Activated naive CD4-positive, alpha-beta T cell treated with anti-CD3 and anti-CD28 coated beads, Interleukin-2, amount 10 ng/mL, durations not matched to agents 7 days and 5 days (primary cell): Measurements from ENCODE around the gene STX8.
"Not testable (repeated sequence)": the region's sequence is repeated elsewhere in the genome, so short reads cannot be mapped to it uniquely, and the experiment has no call there.

Experiments used
- CTCF ChIA-PET: fragments of 350-600 bp; sonication (Branson Sonifier 250); formaldehyde crosslinking; loops from one replicate; lab custom pipeline; 2021; ENCODE audit warnings: antibody characterized with exemption; lab: Charles Lee
- DNase-seq: peaks from one replicate; pipeline ENCODE4 v3.0.0-alpha.2; 2020
- H3K27ac Mint-ChIP-seq: one replicate; pipeline ENCODE4 v1.8.0; 2021; ENCODE audit warnings: mild to moderate bottlenecking, moderate library complexity, mixed read lengths
- H3K27me3 Mint-ChIP-seq: one replicate; pipeline ENCODE4 v1.8.0; 2021; ENCODE audit warnings: mild to moderate bottlenecking, mixed read lengths
- H3K36me3 Mint-ChIP-seq: one replicate; pipeline ENCODE4 v1.8.0; 2021; ENCODE audit warnings: mixed read lengths
- H3K4me1 Mint-ChIP-seq: one replicate; pipeline ENCODE4 v1.8.0; 2021; ENCODE audit warnings: mixed read lengths
- H3K4me3 Mint-ChIP-seq: one replicate; pipeline ENCODE4 v1.8.0; 2021; ENCODE audit warnings: mild to moderate bottlenecking, moderate library complexity, mixed read lengths
- H3K9me3 Mint-ChIP-seq: one replicate; pipeline ENCODE4 v1.8.0; 2021; ENCODE audit warnings: mixed read lengths

Gene STX8

DNA sequence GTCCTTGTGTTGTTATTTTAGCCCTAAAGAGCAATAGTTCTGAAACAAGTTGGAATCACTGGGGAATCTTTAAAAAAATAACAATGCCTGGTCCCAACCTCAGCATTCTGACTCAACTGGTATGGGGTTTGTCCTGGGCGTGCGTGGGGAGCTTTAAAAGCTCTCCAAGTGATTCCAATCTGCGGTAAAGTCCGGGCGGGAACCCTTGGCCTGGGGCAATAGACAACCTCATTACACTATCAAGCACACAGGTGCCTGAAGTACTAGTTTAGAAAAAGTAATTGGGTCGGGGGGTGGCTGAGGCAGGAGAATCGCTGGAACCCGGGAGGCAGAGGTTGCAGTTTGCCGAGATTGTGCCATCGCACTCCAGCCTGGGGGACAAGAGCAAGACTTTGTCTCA is 4.4 kb downstream of the STX8 start:
- no peak for DNase-seq
- CTCF ChIA-PET, result interaction anchor here (0.5 kb wide), 1 partner anchor 48 kb away, joined by 3 read pairs; no protein-coding TSS in a partner anchor
- Mint-ChIP-seq H3K36me3 (peaks cover 10% of the 10 kb centered on the region), H3K9me3 (no peaks in the 10 kb centered on the region), H3K27me3 (peaks cover 4% of the 10 kb centered on the region), H3K4me1 (peaks cover 20% of the 10 kb centered on the region), H3K4me3 (no peak overlapping the region), H3K27ac (no peak overlapping the region)

DNA sequence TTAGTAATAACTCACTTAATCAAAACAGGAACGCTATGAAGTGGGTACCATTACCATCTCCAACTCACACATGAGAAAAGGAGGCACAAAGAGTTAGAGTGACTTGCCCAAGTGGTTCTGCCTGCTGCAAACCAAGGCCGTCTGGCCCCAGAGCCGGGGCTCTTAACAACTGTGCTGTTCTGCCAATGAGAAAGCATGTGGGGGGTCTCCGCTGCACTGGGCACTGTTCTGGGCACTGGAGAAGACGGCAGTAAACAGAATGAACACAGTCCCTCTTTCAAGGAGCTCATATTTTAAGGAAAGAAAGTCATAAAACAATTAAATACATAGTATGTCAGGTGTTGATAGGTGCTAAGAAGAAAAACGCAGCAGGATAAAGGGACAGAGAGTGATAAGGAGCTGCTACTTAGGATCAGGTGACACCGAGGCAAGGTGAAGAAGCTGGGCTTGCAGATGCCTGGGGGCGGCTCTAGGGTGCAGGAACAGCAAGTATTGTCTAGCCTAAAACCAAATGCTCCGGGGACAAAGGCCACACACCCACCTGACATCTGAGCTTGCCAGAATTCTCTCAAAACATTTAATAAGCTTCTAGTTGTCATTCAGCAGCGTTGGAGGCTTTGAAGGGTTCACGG is 6.5 kb downstream of the STX8 start:
- CTCF ChIA-PET, result interaction anchor here (1.1 kb wide), 1 partner anchor 53 kb away, joined by 3 read pairs; no protein-coding TSS in a partner anchor
- Mint-ChIP-seq H3K4me1 (peaks cover 21% of the 10 kb centered on the region), H3K9me3 (no peaks in the 10 kb centered on the region), H3K36me3 (peaks cover 19% of the 10 kb centered on the region), H3K27ac (no peak overlapping the region), H3K4me3 (no peak overlapping the region), H3K27me3 (no peaks in the 10 kb centered on the region)
- no peak for DNase-seq

DNA sequence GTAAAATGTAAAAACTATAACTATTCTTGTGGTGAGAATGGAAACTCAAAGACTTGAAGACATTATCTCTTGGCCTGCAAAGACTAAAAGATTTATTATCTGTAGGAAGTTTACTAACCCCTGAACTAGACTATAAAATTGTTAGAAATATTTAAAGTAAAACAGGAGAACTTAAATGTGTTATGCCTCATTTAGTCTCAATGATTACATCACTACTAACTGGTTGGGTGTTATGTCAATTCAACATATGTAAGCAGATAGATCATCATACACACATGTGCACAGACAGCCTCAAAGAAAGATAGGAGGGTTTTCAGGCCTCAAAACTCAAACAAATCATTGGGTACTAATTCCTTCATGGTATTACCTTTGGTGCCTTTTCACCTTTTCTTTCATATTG is 7.6 kb downstream of the STX8 start:
- H3K4me1 Mint-ChIP-seq, result peaks cover 14% of the 10 kb centered on the region
- H3K36me3 Mint-ChIP-seq, result peaks cover 25% of the 10 kb centered on the region

DNA sequence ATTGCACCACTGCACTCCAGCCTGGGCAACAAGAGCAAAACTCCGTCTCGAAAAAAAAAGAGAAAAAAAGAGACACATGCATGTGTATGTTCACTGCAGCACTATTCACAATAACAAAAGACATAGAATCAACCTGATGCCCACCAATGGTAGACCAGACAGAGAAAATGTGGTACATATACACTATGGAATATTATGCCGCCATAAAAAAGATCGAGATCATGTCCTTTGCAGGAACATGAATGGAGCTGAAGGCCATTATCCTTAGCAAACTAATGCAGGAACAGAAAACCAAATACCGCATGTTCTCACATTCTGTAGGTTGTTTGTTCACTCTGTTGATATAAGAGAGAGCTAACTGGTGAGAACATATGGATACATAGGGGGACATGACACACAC is 8.9 kb downstream of the STX8 start:
- CTCF ChIA-PET, H3K27me3 Mint-ChIP-seq, DNase-seq, H3K4me3 Mint-ChIP-seq, H3K9me3 Mint-ChIP-seq, H3K27ac Mint-ChIP-seq: not testable (repeated sequence)
- Mint-ChIP-seq H3K4me1 (peaks cover 14% of the 10 kb centered on the region), H3K36me3 (peaks cover 25% of the 10 kb centered on the region)

More for the DNA sequence above, 7.6 kb downstream of the STX8 start:
- Mint-ChIP-seq H3K4me3 (no peak overlapping the region), H3K9me3 (no peaks in the 10 kb centered on the region), H3K27ac (no peak overlapping the region), H3K27me3 (no peaks in the 10 kb centered on the region)
- no peak for DNase-seq
- CTCF ChIA-PET, result no interaction called here

DNA sequence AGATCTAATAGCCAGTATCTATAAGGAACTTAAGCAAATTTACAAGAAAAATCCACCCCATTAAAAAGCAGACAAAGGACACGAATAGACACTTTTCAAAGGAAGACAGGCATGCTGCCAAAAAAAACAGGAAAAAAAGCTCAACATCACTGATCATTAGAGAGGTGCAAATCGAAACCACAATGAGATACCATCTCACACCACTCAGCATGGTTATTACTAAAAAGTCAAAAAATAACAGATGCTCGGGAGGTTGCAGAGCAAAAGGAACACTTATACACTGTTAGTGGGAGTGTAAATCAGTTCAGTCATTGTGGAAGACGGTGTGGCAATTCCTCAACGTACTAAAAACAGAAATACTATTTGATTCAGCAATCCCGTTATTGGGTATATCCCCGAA is 9.6 kb downstream of the STX8 start:
- H3K36me3 Mint-ChIP-seq, result peaks cover 25% of the 10 kb centered on the region
- H3K4me1 Mint-ChIP-seq, result peaks cover 14% of the 10 kb centered on the region
- peak overlapping the region; percentile 55 for H3K27ac Mint-ChIP-seq
- H3K4me3 Mint-ChIP-seq, result no peak overlapping the region
- H3K27me3 Mint-ChIP-seq, result no peaks in the 10 kb centered on the region
- H3K9me3 Mint-ChIP-seq, result no peaks in the 10 kb centered on the region
- no peak for DNase-seq
- CTCF ChIA-PET, result interaction anchor here (0.6 to 1.2 kb wide), 2 partner anchors 12 to 567 kb away, joined by 3 to 4 read pairs; no protein-coding TSS in a partner anchor

- DNase-seq, result no peak
- no peak overlapping the region for H3K4me3 Mint-ChIP-seq
- CTCF ChIA-PET, result no interaction called here
- H3K27me3 Mint-ChIP-seq, result no peaks in the 10 kb centered on the region
- H3K27ac Mint-ChIP-seq, result no peak overlapping the region
- H3K9me3 Mint-ChIP-seq, result no peaks in the 10 kb centered on the region
- H3K36me3 Mint-ChIP-seq, result peaks cover 25% of the 10 kb centered on the region
- H3K4me1 Mint-ChIP-seq, result peaks cover 14% of the 10 kb centered on the region
These were observed 11.5 kb downstream of the STX8 start for GRCh38 chr17:9564104-9564503.

- CTCF ChIA-PET, result no interaction called here
- no peak for DNase-seq
- Mint-ChIP-seq H3K4me1 (no peaks in the 10 kb centered on the region), H3K27me3 (no peaks in the 10 kb centered on the region), H3K27ac (no peak overlapping the region), H3K36me3 (no peaks in the 10 kb centered on the region), H3K9me3 (no peaks in the 10 kb centered on the region), H3K4me3 (no peak overlapping the region)
These were observed 17.8 kb downstream of the STX8 start for GRCh38 chr17:9557857-9558256.

GRCh38 chr17:9557161-9557755 is 18.4 kb downstream of the STX8 start:
- Mint-ChIP-seq H3K4me3 (no peak overlapping the region), H3K9me3 (no peaks in the 10 kb centered on the region), H3K36me3 (no peaks in the 10 kb centered on the region), H3K27ac (no peak overlapping the region), H3K27me3 (no peaks in the 10 kb centered on the region), H3K4me1 (no peaks in the 10 kb centered on the region)
- no peak for DNase-seq
- CTCF ChIA-PET, result no interaction called here

DNA sequence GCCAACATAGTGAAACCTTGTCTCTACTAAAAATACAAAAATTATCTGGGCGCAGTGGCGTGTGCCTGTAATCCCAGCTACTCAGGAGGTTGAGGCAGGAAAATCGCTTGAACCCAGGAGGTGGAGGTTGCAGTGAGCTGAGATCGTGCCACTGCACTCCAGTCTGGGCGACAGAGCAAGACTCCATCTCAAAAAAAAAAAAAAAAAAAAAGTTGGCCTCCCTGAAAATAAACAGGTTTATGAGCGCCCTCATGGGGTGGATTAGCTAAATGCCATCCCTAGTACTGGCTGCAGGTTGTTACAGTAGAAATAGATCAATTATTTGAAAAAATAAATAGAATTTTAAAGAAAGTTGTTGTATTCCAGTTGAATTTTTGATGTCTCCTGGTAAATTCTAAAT is 20.9 kb downstream of the STX8 start:
- H3K9me3 Mint-ChIP-seq, H3K4me1 Mint-ChIP-seq, H3K27ac Mint-ChIP-seq, H3K4me3 Mint-ChIP-seq, H3K36me3 Mint-ChIP-seq, H3K27me3 Mint-ChIP-seq: not testable (repeated sequence)
- peak; percentile 67 for DNase-seq
- CTCF ChIA-PET, result interaction anchor here (0.7 to 1.8 kb wide), 6 partner anchors 11 to 155 kb away, joined by 3 to 5 read pairs (median 4); partner anchors contain the start of genes CFAP52 and STX8

DNA sequence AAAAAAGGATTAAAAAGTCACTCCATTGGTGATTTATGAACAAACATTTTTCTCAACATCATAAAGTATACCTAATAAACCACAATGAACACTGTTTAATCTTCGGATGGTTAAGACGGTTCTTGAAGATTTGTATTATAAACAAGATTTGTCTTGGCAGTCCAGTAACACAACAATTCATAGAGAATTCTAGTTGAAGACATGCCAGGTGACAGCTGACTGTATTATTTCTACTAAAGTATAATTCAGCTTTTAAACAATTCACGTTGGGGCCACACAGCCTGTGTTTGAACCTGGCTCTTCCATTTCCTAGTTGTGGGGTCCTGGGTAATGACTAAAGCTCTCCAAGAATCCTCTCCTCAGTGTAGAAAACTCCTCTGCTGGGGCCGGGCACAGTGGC is 22.0 kb downstream of the STX8 start:
- Mint-ChIP-seq H3K27me3 (no peaks in the 10 kb centered on the region), H3K27ac (no peak overlapping the region), H3K4me3 (no peak overlapping the region), H3K36me3 (no peaks in the 10 kb centered on the region), H3K4me1 (no peaks in the 10 kb centered on the region), H3K9me3 (no peaks in the 10 kb centered on the region)
- CTCF ChIA-PET, result no interaction called here
- DNase-seq, result no peak

GRCh38 chr17:9553181-9553580 is 22.4 kb downstream of the STX8 start:
- H3K4me3 Mint-ChIP-seq, result no peak overlapping the region
- CTCF ChIA-PET, result no interaction called here

GRCh38 chr17:9549215-9549614 is 26.4 kb downstream of the STX8 start:
- no peaks in the 10 kb centered on the region for H3K4me1 Mint-ChIP-seq
- no peak overlapping the region for H3K27ac Mint-ChIP-seq
- CTCF ChIA-PET, result interaction anchor here (0.7 kb wide), 1 partner anchor 146 kb away, joined by 3 read pairs; no protein-coding TSS in a partner anchor

More at GRCh38 chr17:9553181-9553580, 22.4 kb downstream of the STX8 start:
- H3K27me3 Mint-ChIP-seq, result no peaks in the 10 kb centered on the region
- no peaks in the 10 kb centered on the region for H3K9me3 Mint-ChIP-seq
- no peaks in the 10 kb centered on the region for H3K36me3 Mint-ChIP-seq
- DNase-seq, result no peak
- no peak overlapping the region for H3K27ac Mint-ChIP-seq
- H3K4me1 Mint-ChIP-seq, result no peaks in the 10 kb centered on the region

GRCh38 chr17:9544221-9544620 is 31.4 kb downstream of the STX8 start:
- Mint-ChIP-seq H3K9me3 (no peaks in the 10 kb centered on the region), H3K36me3 (peaks cover 3% of the 10 kb centered on the region), H3K4me3 (no peak overlapping the region), H3K27me3 (no peaks in the 10 kb centered on the region), H3K4me1 (no peaks in the 10 kb centered on the region), H3K27ac (no peak overlapping the region)
- CTCF ChIA-PET, result interaction anchor here (0.9 kb wide), 1 partner anchor 10 kb away, joined by 3 read pairs; no protein-coding TSS in a partner anchor
- DNase-seq, result no peak

More at GRCh38 chr17:9549215-9549614, 26.4 kb downstream of the STX8 start:
- Mint-ChIP-seq H3K4me3 (no peak overlapping the region), H3K9me3 (no peaks in the 10 kb centered on the region), H3K27me3 (no peaks in the 10 kb centered on the region), H3K36me3 (no peaks in the 10 kb centered on the region)
- DNase-seq, result no peak

- DNase-seq, result no peak
- CTCF ChIA-PET, result interaction anchor here (1.8 kb wide), 1 partner anchor 13 kb away, joined by 5 read pairs; no protein-coding TSS in a partner anchor
- Mint-ChIP-seq H3K27ac (no peak overlapping the region), H3K36me3 (peaks cover 5% of the 10 kb centered on the region), H3K4me3 (no peak overlapping the region), H3K27me3 (no peaks in the 10 kb centered on the region), H3K9me3 (no peaks in the 10 kb centered on the region), H3K4me1 (no peaks in the 10 kb centered on the region)
These were observed 33.9 kb downstream of the STX8 start for GRCh38 chr17:9541718-9542117.

- CTCF ChIA-PET, result interaction anchor here (0.8 kb wide), 1 partner anchor 9 kb away, joined by 3 read pairs; no protein-coding TSS in a partner anchor
- H3K4me1 Mint-ChIP-seq, result no peaks in the 10 kb centered on the region
- no peaks in the 10 kb centered on the region for H3K9me3 Mint-ChIP-seq
- no peaks in the 10 kb centered on the region for H3K27me3 Mint-ChIP-seq
- no peak for DNase-seq
- peaks cover 4% of the 10 kb centered on the region for H3K36me3 Mint-ChIP-seq
- no peak overlapping the region for H3K27ac Mint-ChIP-seq
- no peak overlapping the region for H3K4me3 Mint-ChIP-seq
These were observed 37.0 kb downstream of the STX8 start for GRCh38 chr17:9538626-9539025.
